Right lobe of liver (tissue), 4 donors: ENCODE measurements around the gene PBX4.

Source experiments
- POLR2A ChIP-seq: fragments of 450-650 bp; IDR thresholded peaks from one replicate; pipeline ENCODE4 v1.6.1; 2017; ENCODE audit warnings: antibody characterized with exemption, mild to moderate bottlenecking
- TF ChIP-seq, protein P1 (sequence below), 4 donors: fragments of 200-600 bp in 3 of 4; fragments of 450-650 bp in 1 of 4; IDR thresholded peaks; one replicate each; pipeline versions ENCODE4 v1.5.1 to v1.8.0; 2016 to 2022; ENCODE audit warnings: antibody characterized with exemption in 4 of 4, mild to moderate bottlenecking in 2 of 4
- donor health status: DM: no; HTN: no; CAD: no.
- donor health status: DM: no; HTN: no; CAD: no.
- donor health status: DM: no; HTN: yes; CAD: no.

DNA sequence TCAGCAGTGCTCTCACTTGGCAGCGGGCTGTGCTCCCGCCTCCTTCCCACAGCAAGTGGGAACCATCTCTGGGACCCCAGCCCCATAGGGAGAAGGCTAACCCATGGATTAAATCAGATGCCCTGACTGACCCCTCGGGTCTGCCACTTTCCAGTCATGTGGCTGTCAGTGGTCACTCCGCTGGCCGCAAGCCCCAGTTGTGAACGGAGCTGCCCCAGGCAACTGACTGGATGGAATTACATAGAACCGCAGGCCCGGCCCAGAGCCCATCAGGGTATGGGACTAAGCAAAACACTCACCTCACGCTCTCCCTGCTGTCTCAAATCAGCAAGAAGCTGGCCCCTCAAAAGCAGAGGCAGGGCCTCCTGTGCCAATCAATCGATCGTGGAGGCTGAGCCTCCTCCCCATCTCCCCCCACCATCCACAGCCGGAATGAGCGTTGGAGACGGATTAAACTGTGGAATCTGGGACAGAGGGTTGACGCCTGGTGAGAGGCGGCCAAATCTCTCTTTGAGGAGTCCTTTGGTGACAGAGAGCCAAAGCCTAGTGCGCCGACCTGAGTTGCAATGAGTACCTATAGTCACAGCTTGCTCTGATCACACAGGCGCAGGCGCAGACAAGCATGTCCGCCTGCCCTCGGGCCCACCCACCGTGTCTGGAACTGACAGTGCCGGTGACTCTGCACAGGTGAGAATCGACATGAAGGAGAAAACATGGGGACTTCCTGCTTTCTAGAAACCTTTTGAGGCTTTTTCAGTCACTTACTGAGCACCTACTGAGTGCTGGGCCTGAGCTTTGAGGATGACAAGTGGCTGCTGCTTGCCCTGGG is 38.7 kb downstream of the PBX4 start:
- TF ChIP-seq, protein P1, sequence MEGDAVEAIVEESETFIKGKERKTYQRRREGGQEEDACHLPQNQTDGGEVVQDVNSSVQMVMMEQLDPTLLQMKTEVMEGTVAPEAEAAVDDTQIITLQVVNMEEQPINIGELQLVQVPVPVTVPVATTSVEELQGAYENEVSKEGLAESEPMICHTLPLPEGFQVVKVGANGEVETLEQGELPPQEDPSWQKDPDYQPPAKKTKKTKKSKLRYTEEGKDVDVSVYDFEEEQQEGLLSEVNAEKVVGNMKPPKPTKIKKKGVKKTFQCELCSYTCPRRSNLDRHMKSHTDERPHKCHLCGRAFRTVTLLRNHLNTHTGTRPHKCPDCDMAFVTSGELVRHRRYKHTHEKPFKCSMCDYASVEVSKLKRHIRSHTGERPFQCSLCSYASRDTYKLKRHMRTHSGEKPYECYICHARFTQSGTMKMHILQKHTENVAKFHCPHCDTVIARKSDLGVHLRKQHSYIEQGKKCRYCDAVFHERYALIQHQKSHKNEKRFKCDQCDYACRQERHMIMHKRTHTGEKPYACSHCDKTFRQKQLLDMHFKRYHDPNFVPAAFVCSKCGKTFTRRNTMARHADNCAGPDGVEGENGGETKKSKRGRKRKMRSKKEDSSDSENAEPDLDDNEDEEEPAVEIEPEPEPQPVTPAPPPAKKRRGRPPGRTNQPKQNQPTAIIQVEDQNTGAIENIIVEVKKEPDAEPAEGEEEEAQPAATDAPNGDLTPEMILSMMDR (IDR thresholded peaks at IDR 0.05): no peak
- TF ChIP-seq POLR2A: no peak
